HepG2 (cell line): ENCODE results near the gene TNNT3. TPM values are rescaled to one million over a fixed set of nuclear protein-coding genes. Genes with fewer than 3 reads are reported as not detected.

Source experiments
- GFI1 ChIP-seq: sonication (generic); formaldehyde crosslinking; IDR thresholded peaks from 2 replicates; pipeline ENCODE4 v1.5.0; 2020; ENCODE audit warnings: missing genetic modification reagents, mild to moderate bottlenecking, borderline replicate concordance
- PHB2 ChIP-seq: fragments of 450-650 bp; IDR thresholded peaks from 2 replicates; pipeline ENCODE4 v1.6.1; 2018; ENCODE audit not compliant: partially characterized antibody
- POLR2AphosphoS5 ChIP-seq: IDR thresholded peaks from 2 replicates; pipeline ENCODE4 v1.6.1; 2012; ENCODE audit warnings: low read depth, low read length
- SMARCE1 ChIP-seq: fragments of 450-650 bp; IDR thresholded peaks from 2 replicates; pipeline ENCODE4 v1.6.1; 2017; ENCODE audit warnings: borderline replicate concordance
- YY1 ChIP-seq: IDR thresholded peaks from 2 replicates; pipeline ENCODE4 v1.6.1; 2011; ENCODE audit warnings: low read length, low read depth, moderate library complexity, mild to moderate bottlenecking; ENCODE audit not compliant: insufficient read depth, insufficient replicate concordance
- ZBTB7B ChIP-seq: sonication (generic); formaldehyde crosslinking; IDR thresholded peaks from 2 replicates; pipeline ENCODE4 v1.4.0; 2020; ENCODE audit warnings: missing genetic modification reagents
- ZGPAT ChIP-seq: IDR thresholded peaks from 2 replicates; pipeline ENCODE4 v1.6.1; 2016; ENCODE audit warnings: mild to moderate bottlenecking
- ZNF446 ChIP-seq: sonication (generic); formaldehyde crosslinking; IDR thresholded peaks from 2 replicates; pipeline ENCODE4 v1.5.0; 2020; ENCODE audit warnings: mild to moderate bottlenecking, missing genetic modification reagents
- ZNF616 ChIP-seq: sonication (generic); formaldehyde crosslinking; IDR thresholded peaks from 2 replicates; pipeline ENCODE4 v1.5.0; 2020; ENCODE audit warnings: low read depth, mild to moderate bottlenecking, missing genetic modification reagents
- ZNF850 ChIP-seq: sonication (generic); formaldehyde crosslinking; conservative IDR thresholded peaks from 2 replicates; pipeline ENCODE4 v1.9.0; 2021; ENCODE audit warnings: mild to moderate bottlenecking, missing genetic modification reagents
- ZNF891 ChIP-seq: sonication (generic); formaldehyde crosslinking; IDR thresholded peaks from 2 replicates; pipeline ENCODE4 v1.5.0; 2020; ENCODE audit warnings: mild to moderate bottlenecking, missing genetic modification reagents
- ZSCAN12 ChIP-seq: sonication (generic); formaldehyde crosslinking; IDR thresholded peaks from 2 replicates; pipeline ENCODE4 v1.9.0; 2021; ENCODE audit warnings: mild to moderate bottlenecking, missing genetic modification reagents
- polyA plus RNA-seq, 8 experiments: library from polyadenylated mRNA; depleted of rRNA in 3 of 8; stranded (reverse) in 7 of 8; unstranded in 1 of 8; fragments of >200 nt; fragmentation: Illumina TruSeq in 4 of 8; extraction: Trizol in 4 of 8; gene quantifications; 2 replicates each; pipeline versions ENCODE4 v1.2.1 to v1.2.3, GENCODE V29; 2011 to 2016; ENCODE audit warnings: low read depth in 4 of 8, missing spikeins in 1 of 8, mixed read lengths in 1 of 8; ENCODE audit not compliant: insufficient read depth in 1 of 8
- total RNA-seq, 5 experiments: library from RNA; depleted of rRNA; stranded (reverse); fragments of >200 nt; fragmentation: Illumina TruSeq; extraction: Trizol; gene quantifications; 2 replicates each; pipeline ENCODE4 v1.2.3, GENCODE V29; 2016; ENCODE audit warnings: low read depth in 1 of 5

The TNNT3 gene
- total and polyA plus RNA-seq, 2 of the 13 experiments (the other 11 are each of a cell fraction or from before 2014, with no cell fraction given) = not detected

- no peak for TF ChIP-seq ZGPAT (CRISPR knock-in tag)
- no peak for TF ChIP-seq ZSCAN12 (CRISPR knock-in tag)
- no peak for TF ChIP-seq ZBTB7B (CRISPR knock-in tag)
- TF ChIP-seq ZNF850 = no peak
- no peak for TF ChIP-seq ZNF891 (CRISPR knock-in tag)
- TF ChIP-seq POLR2AphosphoS5 = no peak
- no peak for TF ChIP-seq YY1
- TF ChIP-seq GFI1 (CRISPR knock-in tag) = no peak
- no peak for TF ChIP-seq ZNF446 (CRISPR knock-in tag)
- no peak for TF ChIP-seq PHB2
- no peak for TF ChIP-seq ZNF616 (CRISPR knock-in tag)
- TF ChIP-seq SMARCE1 = no peak
Observed at GRCh38 chr11:1924646-1925372, 5.3 kb downstream of the TNNT3 start (continued).
